Measurements from ENCODE around the gene AGO3.

Gene AGO3

GRCh38 chr1:36096500-36097432, 165.9 kb downstream of the AGO3 start:
- DNase-seq (ENCODE audit: low read depth in 2 of 2): no peak

DNA sequence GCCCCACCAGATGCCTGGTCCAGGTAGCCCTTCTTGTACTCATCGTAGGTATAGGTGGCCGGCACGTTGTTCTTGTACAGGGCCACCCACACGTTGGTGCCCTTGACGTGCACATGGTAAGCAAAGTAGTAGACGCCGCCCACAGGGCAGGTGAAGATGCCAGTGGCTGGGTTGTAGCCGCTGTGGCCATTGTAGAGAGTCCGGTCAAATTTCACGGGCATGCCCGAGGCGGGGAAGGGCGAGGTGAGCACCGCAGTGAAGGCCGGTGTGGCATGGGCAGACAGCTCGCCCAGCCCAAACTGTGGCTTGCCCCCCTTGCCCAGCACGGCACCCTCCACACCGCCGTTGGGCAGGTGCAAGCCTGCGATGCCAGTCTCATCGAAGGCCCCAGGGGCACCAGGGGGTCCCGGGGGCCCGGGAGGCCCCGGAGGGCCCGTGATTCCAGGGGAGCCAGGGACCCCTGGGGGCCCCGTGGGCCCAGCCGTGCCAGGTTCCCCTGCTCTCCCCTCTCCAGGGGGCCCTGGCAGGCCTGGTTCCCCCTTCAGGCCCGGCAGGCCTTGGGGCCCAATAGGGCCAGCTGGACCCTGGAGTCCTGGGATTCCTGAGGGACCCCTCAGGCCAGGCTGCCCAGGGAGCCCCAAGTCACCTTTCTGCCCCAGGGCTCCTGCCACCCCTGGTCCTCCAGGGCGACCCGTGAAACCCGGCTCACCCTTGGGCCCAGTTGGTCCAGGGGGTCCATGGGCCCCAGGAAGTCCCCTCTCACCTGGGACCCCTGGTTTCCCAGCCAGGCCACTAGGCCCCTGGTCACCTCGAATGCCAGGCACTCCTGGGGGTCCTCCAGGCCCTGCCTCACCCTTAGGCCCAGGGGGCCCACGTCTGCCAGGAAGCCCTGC, 167.0 kb downstream of the AGO3 start:
- DNase-seq (ENCODE audit: low read depth in 2 of 2): no peak

- DNase-seq (ENCODE audit: low read depth in 2 of 2): no peak
These were observed 167.9 kb downstream of the AGO3 start for GRCh38 chr1:36098650-36099365.

DNA sequence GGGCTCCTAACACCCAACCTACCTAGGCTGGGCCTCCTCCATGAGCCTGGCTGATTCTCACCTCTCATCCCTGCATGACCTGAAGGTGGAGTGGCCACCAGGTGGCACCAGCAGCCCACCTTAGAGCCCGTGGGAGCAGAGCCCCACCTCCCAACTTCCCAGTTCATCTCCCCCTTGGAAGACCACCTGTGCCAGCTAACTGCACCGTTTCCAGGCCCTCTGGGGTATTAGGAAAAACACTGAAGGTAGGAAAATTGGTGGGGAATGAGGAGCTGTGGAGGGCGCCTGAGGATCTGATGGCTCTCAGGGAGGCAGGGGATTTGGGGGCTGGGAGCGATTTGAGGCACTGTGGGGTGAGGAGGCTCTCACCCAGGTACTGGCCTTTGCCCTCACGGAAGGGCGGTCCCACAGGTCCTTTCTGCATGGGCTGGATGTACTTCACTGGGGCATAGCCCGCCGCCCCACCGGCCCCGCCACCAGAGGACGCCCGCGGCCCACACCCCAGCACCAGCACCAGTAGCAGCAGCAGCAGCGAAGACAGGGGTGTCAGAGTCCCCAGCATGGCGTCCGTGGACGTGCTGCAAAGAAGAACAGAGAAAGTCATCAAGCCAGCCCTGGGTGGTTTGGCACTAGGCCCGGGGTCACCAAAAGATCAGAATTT, 168.9 kb downstream of the AGO3 start:
- peak; percentile 51 to 62 for DNase-seq (ENCODE audit: low read depth in 2 of 2)

DNA sequence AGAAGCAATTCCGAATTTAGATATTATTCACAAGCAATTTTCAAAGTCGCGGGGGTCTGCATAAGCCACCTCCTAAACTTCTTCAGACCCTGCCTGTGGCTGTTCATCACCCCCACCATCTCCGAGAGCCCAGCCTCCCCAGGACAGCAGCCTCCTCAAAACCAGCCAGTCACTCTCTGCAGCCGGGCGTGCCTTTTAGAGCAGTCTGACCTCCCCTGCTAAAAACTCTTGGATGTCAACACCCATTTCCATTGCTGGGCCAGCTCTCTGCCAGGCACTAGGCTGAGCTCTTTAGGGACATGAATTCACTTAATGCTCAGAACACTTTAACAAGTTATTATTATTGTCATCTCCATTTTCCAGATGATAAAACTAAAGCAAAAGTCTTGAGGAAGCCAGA, 169.5 kb downstream of the AGO3 start:
- no peak for DNase-seq (ENCODE audit: low read depth in 2 of 2)

DNA sequence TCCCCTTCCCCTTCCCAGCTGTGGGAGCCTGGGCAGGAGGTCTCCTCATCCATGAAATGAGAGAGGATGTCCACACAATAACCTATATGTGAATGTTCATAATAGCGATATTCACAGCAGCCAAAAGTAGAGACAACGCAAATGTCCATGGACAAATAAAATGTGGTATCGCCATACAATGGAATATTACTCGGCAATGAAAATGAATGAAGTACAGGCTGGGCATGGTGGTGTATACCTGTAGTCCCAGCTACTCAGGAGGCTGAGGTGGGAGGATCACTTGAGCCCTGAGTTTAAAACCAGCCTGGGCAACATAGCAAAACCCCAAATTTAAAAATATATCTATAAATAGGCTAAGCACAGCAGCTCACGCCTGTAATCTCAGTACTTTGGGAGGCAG, 170.6 kb downstream of the AGO3 start:
- no peak for DNase-seq (ENCODE audit: low read depth in 2 of 2)

GRCh38 chr1:36106269-36106668, 175.4 kb downstream of the AGO3 start:
- no peak for DNase-seq (ENCODE audit: low read depth in 2 of 2)

DNA sequence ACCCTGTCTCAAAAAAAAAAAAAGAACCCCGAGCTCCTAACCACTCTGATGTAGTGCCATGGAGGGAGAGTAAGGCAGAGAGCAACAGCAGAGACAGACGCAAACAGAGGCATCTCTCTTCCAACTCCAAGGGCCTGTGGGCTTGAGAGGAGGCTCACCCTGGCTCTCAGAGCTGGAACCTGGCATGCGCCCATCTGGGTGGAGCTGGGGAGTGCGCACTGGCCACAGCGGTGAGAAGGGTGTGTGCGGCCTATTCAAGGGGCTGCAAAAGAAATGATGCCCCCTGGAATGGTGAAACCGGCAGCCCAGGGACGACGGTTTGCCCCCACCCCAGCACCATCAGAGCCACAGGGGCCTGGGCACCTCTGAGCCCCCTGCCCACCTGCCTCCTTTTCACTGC, 176.5 kb downstream of the AGO3 start:
- DNase-seq (ENCODE audit: low read depth in 2 of 2): no peak

GRCh38 chr1:36108314-36108713, 177.4 kb downstream of the AGO3 start:
- DNase-seq (ENCODE audit: low read depth in 2 of 2): no peak

DNA sequence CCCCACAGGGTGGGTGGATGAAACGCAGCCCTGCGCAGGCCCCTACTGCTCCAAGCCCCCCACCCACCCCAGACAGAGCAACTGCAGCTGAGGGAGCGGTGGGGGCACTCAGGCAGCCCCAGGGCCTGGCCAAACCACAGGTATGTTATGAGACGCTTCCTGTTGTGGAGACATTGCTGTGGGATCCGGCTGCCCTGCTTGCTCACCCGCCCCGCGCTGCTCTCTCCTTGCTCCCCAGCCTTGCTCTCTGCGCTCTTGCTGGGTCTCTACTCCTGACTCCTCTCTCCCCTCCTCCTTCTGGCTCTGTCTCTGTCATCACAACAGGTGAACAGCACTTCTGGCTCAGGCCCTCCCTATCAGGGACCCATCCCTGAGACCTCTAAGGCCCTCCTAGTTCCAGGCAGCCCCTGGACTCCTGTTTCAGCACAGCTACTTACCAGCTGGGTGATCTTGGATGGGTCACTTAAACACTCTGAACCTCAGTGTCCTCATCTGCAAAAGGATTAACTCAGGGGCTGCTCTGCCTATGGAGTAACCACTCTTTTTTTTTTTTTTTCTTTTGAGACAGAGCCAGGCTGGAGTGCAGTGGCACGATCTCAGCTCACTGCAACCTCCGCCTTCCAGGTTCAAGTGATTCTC, 178.3 kb downstream of the AGO3 start:
- DNase-seq (ENCODE audit: low read depth in 2 of 2): peak in 1 of 2 donors; percentile 17

- DNase-seq (ENCODE audit: low read depth in 2 of 2): no peak
These were observed 180.2 kb downstream of the AGO3 start for GRCh38 chr1:36111151-36111550.

DNA sequence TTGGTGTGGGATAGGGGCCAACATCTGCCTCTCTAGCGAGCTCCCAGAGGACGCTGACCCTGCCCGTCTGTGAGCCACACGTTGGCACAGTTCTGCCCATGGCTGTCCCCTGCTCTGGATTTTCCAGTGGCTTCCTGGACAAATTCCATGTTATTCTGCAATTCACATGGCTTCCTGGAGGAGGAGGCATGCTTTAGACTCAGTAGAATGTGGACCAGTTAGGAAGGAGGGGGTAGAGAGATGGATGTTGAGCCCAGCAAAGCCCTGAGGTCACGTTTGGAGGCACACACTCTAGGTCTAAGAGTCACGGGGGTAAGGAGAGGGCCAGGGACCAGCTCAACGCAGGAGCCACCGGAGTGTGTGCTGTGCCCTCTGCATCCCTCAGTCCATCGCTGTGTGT, 181.9 kb downstream of the AGO3 start:
- no peak for DNase-seq (ENCODE audit: low read depth in 2 of 2)

DNA sequence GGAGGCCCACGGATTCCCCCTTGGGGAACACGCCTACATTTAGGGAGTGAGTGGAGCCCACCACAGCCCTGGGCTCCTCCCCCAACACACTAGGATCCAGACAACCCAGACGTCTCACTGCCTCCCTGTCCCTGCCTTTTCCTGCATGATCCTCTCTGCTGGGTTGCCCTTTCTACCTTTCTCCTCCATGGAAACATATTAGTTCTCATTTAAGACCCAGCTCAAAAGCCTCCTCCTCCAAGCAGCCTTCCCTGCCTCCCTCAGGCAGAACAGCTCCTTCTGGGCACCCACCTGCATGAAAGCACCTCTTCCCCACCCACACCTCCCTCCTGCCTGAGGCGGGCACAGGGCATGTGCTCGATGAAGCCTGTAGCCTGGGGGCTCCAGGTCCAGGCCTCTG, 183.5 kb downstream of the AGO3 start:
- DNase-seq (ENCODE audit: low read depth in 2 of 2): no peak

- DNase-seq (ENCODE audit: low read depth in 2 of 2): no peak
These were observed 184.3 kb downstream of the AGO3 start for GRCh38 chr1:36115200-36115669.

GRCh38 chr1:36115931-36116330, 185.0 kb downstream of the AGO3 start:
- no peak for DNase-seq (ENCODE audit: low read depth in 2 of 2)

DNA sequence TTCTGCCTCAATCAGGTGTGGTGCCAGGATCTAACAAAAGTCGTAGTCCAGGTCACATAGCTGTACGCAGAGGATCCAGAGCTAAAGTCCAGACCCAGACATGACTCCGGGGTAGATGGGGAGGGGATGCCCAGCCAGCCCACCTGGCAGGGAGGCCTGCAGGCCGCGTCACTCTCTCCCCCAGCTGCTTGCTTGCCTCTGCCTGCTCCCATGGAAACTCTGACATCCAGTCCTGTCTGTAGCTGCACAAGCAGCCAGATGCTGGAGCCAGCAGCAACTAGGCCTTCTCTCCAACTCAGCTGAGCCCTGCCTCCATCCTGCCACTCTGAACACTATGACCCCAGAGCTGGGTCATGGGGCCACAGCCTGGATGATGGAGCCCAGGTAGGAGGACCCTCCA, 186.0 kb downstream of the AGO3 start:
- no peak for DNase-seq (ENCODE audit: low read depth in 2 of 2)

- no peak for DNase-seq (ENCODE audit: low read depth in 2 of 2)
These were observed 187.7 kb downstream of the AGO3 start for GRCh38 chr1:36118447-36119204.

DNA sequence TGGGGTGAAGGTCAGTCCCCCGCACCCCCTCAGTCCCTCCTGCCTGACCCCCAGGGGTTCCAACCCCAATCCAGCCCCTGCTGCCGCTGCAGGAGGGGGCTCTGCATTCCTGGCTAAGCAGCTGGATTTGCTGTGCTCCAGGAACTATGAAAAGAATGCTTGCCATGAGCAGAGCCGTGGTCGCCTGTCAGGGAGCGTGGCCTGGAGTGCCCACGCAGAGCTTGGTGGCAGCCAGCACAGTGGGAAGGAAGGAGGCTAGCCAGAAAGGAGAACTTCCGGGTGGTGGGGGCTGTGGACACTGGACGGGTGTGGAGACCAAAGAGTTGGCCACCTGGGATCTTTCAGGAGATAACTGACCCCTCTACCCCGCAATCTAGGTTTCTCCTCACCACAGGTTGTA, 188.6 kb downstream of the AGO3 start:
- DNase-seq (ENCODE audit: low read depth in 2 of 2): no peak
